Activated CD8-positive, alpha-beta T cell treated with anti-CD3 and anti-CD28 coated beads, Interleukin-2, amount 10 ng/mL, durations not matched to agents 7 days and 5 days (primary cell): ENCODE results near the gene ZNF628. TPM values are rescaled to one million over a fixed set of nuclear protein-coding genes. Genes with fewer than 3 reads are reported as not detected.
"Not testable (repeated sequence)": the region's sequence is repeated elsewhere in the genome, so short reads cannot be mapped to it uniquely, and the experiment has no call there.

ENCODE experiments used
- ATAC-seq: fragments of 150-1000 bp; cut with Tn5 transposase; one replicate; pipeline ENCODE4 v1.10.0; 2021; ENCODE audit warnings: moderate library complexity
- CTCF ChIA-PET: fragments of 350-600 bp; sonication (Branson Sonifier 250); formaldehyde crosslinking; loops from one replicate; lab custom pipeline; 2021; ENCODE audit warnings: antibody characterized with exemption; lab: Charles Lee
- POLR2A ChIA-PET: fragments of 350-600 bp; sonication (Branson Sonifier 250); formaldehyde crosslinking; loops from one replicate; lab custom pipeline; 2021; ENCODE audit warnings: antibody characterized with exemption; lab: Charles Lee
- DNase-seq: peaks from one replicate; pipeline ENCODE4 v3.0.0-alpha.2; 2020
- H3K27ac Mint-ChIP-seq: one replicate; pipeline ENCODE4 v1.8.0; 2021; ENCODE audit warnings: mild to moderate bottlenecking, mixed read lengths
- H3K27me3 Mint-ChIP-seq: one replicate; pipeline ENCODE4 v1.8.0; 2021; ENCODE audit warnings: low read depth, mixed read lengths
- H3K36me3 Mint-ChIP-seq: one replicate; pipeline ENCODE4 v1.8.0; 2021; ENCODE audit warnings: low read depth, mixed read lengths
- H3K4me1 Mint-ChIP-seq: one replicate; pipeline ENCODE4 v1.8.0; 2021; ENCODE audit warnings: low read depth, mixed read lengths
- H3K4me3 Mint-ChIP-seq: one replicate; pipeline ENCODE4 v1.8.0; 2021; ENCODE audit warnings: mild to moderate bottlenecking, mixed read lengths
- H3K9me3 Mint-ChIP-seq: one replicate; pipeline ENCODE4 v1.8.0; 2022; ENCODE audit warnings: mixed read lengths; ENCODE audit not compliant: insufficient read depth
- total RNA-seq, 2 experiments: library from RNA; stranded (reverse); gene quantifications; one replicate each; pipeline ENCODE4 v1.2.3, GENCODE V29; 2021

ZNF628 gene
- total RNA-seq, 2 experiments from 2014 or later: 10.2 to 11.6 TPM

GRCh38 chr19:55441692-55442321 lies 34.6 kb upstream of the ZNF628 start:
- ATAC-seq (no peak), DNase-seq (no peak)
- Mint-ChIP-seq H3K36me3 (peaks cover 3% of the 10 kb centered on the region), H3K4me3 (no peak overlapping the region), H3K9me3 (no peaks in the 10 kb centered on the region), H3K4me1 (peaks cover 12% of the 10 kb centered on the region), H3K27ac (peak overlapping the region; percentile 2), H3K27me3 (peaks cover 61% of the 10 kb centered on the region)
- ChIA-PET POLR2A (no interaction called here), CTCF (interaction anchor here (1.2 to 2.2 kb wide), 2 partner anchors 12 to 62 kb away, joined by 4 to 5 read pairs; no protein-coding TSS in a partner anchor)

GRCh38 chr19:55442372-55442961 lies 34.0 kb upstream of the ZNF628 start:
- ATAC-seq: peak; percentile 13
- Mint-ChIP-seq H3K4me1 (peaks cover 12% of the 10 kb centered on the region), H3K9me3 (no peaks in the 10 kb centered on the region), H3K36me3 (peaks cover 3% of the 10 kb centered on the region), H3K27me3 (peaks cover 56% of the 10 kb centered on the region), H3K4me3 (no peak overlapping the region), H3K27ac (no peak overlapping the region)
- DNase-seq: no peak
- ChIA-PET CTCF (interaction anchor here (2.2 kb wide), 1 partner anchor 11 kb away, joined by 4 read pairs; no protein-coding TSS in a partner anchor), POLR2A (no interaction called here)

- Mint-ChIP-seq H3K27me3 (peaks cover 56% of the 10 kb centered on the region), H3K4me3 (no peak within 1 kb of the TSS)
- CTCF ChIA-PET: no interaction called here
Observed at GRCh38 chr19:55443045-55443823, 33.2 kb upstream of the ZNF628 start, which contains the start of gene SHISA7. Gene SHISA7 (minus strand): TSS chr19:55443300. CDS start chr19:55442863, 437 bp downstream.

GRCh38 chr19:55443824-55444480 lies 32.5 kb upstream of the ZNF628 start:
- no peak overlapping the region for H3K4me3 Mint-ChIP-seq
- H3K27ac Mint-ChIP-seq: no peak overlapping the region
- ChIA-PET CTCF (interaction anchor here (1.0 kb wide), 1 partner anchor 61 kb away, joined by 3 read pairs; no protein-coding TSS in a partner anchor), POLR2A (interaction anchor here (0.9 kb wide), 1 partner anchor 37 kb away, joined by 3 read pairs; no protein-coding TSS in a partner anchor)
- no peak for DNase-seq
- peaks cover 3% of the 10 kb centered on the region for H3K36me3 Mint-ChIP-seq
- ATAC-seq: no peak
- H3K27me3 Mint-ChIP-seq: peaks cover 54% of the 10 kb centered on the region
- peaks cover 12% of the 10 kb centered on the region for H3K4me1 Mint-ChIP-seq
- H3K9me3 Mint-ChIP-seq: no peaks in the 10 kb centered on the region

More at GRCh38 chr19:55443045-55443823, 33.2 kb upstream of the ZNF628 start, which contains the start of gene SHISA7:
- ATAC-seq (no peak), DNase-seq (no peak)
- Mint-ChIP-seq H3K27ac (peak within 1 kb of the TSS; percentile 52), H3K36me3 (peaks cover 3% of the 10 kb centered on the region), H3K4me1 (peaks cover 12% of the 10 kb centered on the region), H3K9me3 (no peaks in the 10 kb centered on the region)
- POLR2A ChIA-PET: interaction anchor here (0.9 kb wide), 1 partner anchor 36 kb away, joined by 3 read pairs; no protein-coding TSS in a partner anchor

- no peak overlapping the region for H3K4me3 Mint-ChIP-seq
- no peaks in the 10 kb centered on the region for H3K9me3 Mint-ChIP-seq
- ATAC-seq: no peak
- H3K27ac Mint-ChIP-seq: no peak overlapping the region
- CTCF ChIA-PET: interaction anchor here (1.0 to 1.4 kb wide), 2 partner anchors 26 to 60 kb away, joined by 3 to 4 read pairs; no protein-coding TSS in a partner anchor
- DNase-seq: no peak
- peaks cover 3% of the 10 kb centered on the region for H3K36me3 Mint-ChIP-seq
- POLR2A ChIA-PET: no interaction called here
- H3K4me1 Mint-ChIP-seq: peaks cover 12% of the 10 kb centered on the region
- H3K27me3 Mint-ChIP-seq: peaks cover 48% of the 10 kb centered on the region
Observed at GRCh38 chr19:55444646-55445045, 31.8 kb upstream of the ZNF628 start.

- ChIA-PET POLR2A (no interaction called here), CTCF (interaction anchor here (1.3 to 1.4 kb wide), 2 partner anchors 28 to 305 kb away, joined by 3 to 4 read pairs; no protein-coding TSS in a partner anchor)
- ATAC-seq (no peak), DNase-seq (no peak)
- Mint-ChIP-seq H3K36me3 (peaks cover 3% of the 10 kb centered on the region), H3K4me3 (no peak overlapping the region), H3K27ac (no peak overlapping the region), H3K27me3 (peaks cover 50% of the 10 kb centered on the region), H3K9me3 (no peaks in the 10 kb centered on the region), H3K4me1 (peaks cover 8% of the 10 kb centered on the region)
Observed at GRCh38 chr19:55446060-55446459, 30.4 kb upstream of the ZNF628 start.

GRCh38 chr19:55447421-55448174 lies 28.8 kb upstream of the ZNF628 start:
- H3K9me3 Mint-ChIP-seq: no peaks in the 10 kb centered on the region
- no peaks in the 10 kb centered on the region for H3K36me3 Mint-ChIP-seq
- no peak overlapping the region for H3K27ac Mint-ChIP-seq
- DNase-seq (no peak), ATAC-seq (peak; percentile 65)
- H3K27me3 Mint-ChIP-seq: peaks cover 44% of the 10 kb centered on the region
- ChIA-PET CTCF (interaction anchor here (0.6 kb wide), 1 partner anchor 11 kb away, joined by 3 read pairs; no protein-coding TSS in a partner anchor), POLR2A (no interaction called here)
- H3K4me1 Mint-ChIP-seq: peaks cover 3% of the 10 kb centered on the region
- no peak overlapping the region for H3K4me3 Mint-ChIP-seq

GRCh38 chr19:55448175-55448490 lies 28.3 kb upstream of the ZNF628 start:
- H3K27me3 Mint-ChIP-seq: peaks cover 39% of the 10 kb centered on the region
- POLR2A ChIA-PET, H3K36me3 Mint-ChIP-seq, H3K27ac Mint-ChIP-seq, ATAC-seq, H3K9me3 Mint-ChIP-seq, H3K4me3 Mint-ChIP-seq, H3K4me1 Mint-ChIP-seq, CTCF ChIA-PET, DNase-seq: not testable (repeated sequence)

GRCh38 chr19:55449469-55449868 lies 26.9 kb upstream of the ZNF628 start:
- ChIA-PET POLR2A (no interaction called here), CTCF (no interaction called here)
- peaks cover 7% of the 10 kb centered on the region for H3K36me3 Mint-ChIP-seq
- H3K4me1 Mint-ChIP-seq: peaks cover 8% of the 10 kb centered on the region
- H3K9me3 Mint-ChIP-seq: no peaks in the 10 kb centered on the region
- H3K27ac Mint-ChIP-seq: no peak overlapping the region
- H3K4me3 Mint-ChIP-seq: no peak overlapping the region
- DNase-seq: no peak
- H3K27me3 Mint-ChIP-seq: peaks cover 30% of the 10 kb centered on the region
- no peak for ATAC-seq

- ATAC-seq (peak; percentile 18), DNase-seq (no peak)
- Mint-ChIP-seq H3K4me1 (peaks cover 8% of the 10 kb centered on the region), H3K4me3 (no peak overlapping the region), H3K36me3 (peaks cover 10% of the 10 kb centered on the region), H3K27ac (no peak overlapping the region), H3K27me3 (peaks cover 22% of the 10 kb centered on the region), H3K9me3 (no peaks in the 10 kb centered on the region)
- POLR2A ChIA-PET: no interaction called here
- CTCF ChIA-PET: no interaction called here
Observed at GRCh38 chr19:55451163-55451964, 25.1 kb upstream of the ZNF628 start.
